ENCODE measurements around the gene SH3BP4.

SH3BP4 gene

DNA sequence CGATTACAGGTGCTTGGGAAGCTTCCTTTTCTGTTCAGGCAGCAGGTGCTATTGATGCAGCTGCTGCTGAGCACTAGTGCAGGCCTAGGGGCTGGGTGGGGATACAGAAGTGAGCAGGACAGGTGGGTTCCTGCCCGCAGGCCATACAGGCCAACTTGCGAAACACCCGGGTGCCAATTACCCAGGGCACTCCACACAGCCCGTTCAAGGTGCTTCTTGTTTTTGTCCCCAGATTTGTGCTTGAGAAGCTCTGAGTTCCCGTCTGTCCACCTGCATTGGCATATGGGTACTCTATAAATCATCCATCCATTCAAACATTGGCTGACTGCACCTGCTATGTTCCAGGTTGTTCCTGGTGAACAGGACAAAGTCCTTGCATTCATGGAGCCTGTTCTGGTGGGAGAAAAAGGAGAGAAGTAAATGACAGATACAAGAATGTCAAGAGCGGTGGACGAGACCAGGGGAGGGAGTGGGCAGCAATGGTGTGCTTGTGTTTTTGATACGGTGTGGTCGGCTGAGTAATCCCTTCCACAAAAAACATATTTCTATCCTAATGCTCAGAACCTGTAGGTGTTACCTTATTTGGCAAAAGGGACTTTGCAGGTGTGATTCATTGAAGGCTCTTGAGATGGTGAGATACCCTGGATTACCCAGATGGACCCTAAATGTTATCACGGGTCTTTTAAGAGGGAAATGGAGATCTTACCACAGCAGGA, 31.4 kb downstream of the SH3BP4 start:
- no peak for DNase-seq

DNA sequence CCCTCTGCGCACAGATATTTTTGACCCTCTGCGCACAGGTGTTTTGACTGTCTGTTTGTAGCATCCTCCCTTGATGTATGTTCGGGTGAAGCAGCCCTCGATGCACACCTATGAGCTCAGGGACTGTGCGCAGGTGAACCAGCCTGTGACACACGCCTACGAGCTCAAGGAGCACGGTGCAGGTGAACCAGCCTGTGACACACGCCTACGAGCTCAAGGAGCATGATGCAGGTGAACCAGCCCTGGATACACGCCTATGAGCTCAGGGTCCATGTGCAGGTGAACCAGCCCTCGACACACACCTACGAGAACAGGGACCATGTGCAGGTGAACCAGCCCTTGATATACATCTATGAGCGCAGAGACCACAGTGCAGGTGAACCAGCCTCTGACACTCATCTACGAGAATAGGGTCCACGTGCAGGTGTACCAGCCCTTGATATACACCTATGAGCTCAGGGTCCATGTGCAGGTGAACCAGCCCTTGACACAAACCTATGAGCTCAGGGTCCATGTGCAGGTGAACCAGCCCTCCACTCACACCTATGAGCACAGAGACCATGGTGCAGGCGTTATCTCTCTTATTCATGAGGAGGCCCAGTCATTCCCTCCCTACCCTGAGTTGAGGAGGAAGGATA, 33.9 kb downstream of the SH3BP4 start:
- no peak for DNase-seq

DNA sequence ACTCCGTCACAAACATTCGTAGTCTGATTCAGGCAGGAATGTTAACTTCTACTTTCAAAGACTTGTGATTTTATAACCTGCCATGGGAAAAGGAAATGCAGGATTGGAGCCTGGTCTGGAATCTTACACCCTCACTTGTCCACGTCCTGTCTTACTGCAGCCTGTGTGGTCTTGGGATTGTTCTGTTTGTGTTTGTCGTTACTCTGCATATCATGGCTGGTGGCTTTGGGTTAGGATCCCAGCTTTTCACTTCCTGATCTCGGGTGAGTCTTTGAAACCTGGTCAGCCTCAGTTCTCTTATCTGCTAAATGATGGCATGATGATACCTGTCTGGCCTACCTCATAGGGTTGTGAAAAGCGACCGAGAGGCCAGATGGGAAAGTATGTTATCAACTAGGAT, 34.6 kb downstream of the SH3BP4 start:
- DNase-seq = no peak

DNA sequence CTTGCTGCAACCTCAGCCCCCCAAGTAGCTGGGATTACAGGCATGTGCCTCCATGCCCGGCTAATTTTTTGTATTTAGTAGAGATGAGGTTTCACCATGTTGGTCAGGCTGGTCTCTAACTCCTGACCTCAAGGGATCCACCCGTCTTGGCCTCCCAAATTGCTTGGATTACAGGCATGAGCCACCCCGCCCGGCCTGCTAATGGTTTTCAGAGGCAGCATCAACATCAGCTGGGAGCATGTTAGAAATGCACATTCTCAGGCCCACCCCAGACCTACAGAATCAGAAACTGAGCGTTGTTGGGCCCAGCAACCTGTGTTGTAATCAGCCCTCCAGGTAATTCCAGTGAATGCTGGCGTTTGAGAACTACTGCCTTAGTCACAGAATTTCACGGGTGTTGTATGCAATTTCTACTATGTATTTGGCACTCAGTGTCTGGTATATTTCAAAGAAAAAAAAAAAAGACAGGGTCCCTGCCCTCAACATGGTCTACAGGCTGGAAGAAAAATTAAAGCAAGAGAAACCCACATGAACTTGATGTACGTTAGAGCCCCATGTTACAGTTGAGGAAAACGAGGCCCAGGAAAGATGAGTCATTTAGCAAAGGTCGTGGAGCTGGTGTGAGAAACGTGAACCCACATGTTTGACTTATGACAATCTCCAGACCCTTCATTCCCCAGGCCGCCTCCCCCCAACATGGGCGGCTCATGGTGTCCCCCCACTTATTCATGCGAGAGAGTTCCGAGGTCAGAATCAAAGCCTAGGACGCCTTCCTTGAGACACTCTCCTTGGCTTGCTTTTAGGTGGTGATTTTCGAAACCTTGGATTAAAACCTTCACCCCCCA, 35.3 kb downstream of the SH3BP4 start:
- DNase-seq = no peak

DNA sequence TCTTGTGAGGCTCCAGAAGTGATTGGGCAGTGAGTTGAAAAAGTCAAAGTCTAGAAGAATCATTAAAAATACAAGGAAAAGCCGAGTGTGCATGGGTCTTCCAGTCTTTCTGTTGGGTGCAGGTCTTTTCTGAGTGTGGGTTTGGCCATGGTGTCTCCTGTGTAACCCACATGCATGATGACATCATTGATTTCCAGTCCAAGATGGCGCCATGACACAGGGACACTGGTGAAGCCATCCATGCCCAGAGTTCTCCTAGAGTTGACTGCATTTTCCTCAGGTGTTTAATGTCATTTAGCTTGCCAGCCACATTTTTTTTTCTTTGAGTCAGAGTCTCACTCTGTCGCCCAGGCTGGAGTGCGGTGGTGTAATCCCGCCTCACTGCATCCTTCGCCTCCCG, 35.9 kb downstream of the SH3BP4 start:
- DNase-seq = no peak

DNA sequence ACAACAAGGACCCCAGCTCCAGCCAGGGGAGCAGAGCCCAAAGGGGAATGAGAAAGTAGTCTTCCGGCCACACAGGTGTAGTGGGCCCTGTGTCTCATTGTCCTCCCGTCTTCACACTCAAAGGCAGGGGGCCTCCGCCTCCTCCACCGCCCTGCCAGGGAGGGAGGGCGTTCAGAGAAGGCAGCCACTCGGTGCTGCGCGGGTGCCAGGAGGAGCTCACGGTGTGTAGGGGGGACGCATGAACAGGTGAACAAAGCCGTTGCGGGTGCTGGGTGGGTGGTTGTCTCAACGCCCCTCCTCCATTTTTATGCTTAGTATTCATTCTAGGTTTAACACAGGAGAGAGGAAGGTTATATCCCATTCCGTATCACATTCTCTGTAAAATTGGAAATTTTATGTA, 36.7 kb downstream of the SH3BP4 start:
- DNase-seq = no peak

DNA sequence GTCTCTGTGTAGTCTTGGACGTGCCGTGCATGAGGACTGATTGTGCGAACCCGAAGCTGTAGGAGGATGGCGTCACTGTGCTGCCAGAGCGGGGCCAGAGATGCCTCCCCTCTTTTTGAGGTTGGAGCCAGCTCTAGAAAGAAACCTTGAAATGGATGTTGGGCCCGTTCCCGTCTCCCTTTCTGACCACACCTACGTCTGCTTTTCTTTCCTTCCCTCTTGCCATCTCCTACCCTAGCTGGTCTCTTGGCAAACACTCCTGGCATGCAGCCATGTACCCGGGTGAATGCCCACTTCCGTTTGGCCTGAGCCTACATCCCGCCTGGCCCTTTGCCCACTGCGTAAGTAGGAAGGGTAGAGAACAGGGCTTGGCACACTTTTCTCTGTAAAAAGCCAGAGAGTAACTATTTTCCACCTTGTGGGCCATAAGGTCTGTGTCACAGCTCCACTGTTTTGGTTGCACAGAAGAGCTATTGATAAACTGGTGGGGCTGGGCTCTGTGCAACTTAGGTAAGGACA, 37.4 kb downstream of the SH3BP4 start:
- DNase-seq = no peak

DNA sequence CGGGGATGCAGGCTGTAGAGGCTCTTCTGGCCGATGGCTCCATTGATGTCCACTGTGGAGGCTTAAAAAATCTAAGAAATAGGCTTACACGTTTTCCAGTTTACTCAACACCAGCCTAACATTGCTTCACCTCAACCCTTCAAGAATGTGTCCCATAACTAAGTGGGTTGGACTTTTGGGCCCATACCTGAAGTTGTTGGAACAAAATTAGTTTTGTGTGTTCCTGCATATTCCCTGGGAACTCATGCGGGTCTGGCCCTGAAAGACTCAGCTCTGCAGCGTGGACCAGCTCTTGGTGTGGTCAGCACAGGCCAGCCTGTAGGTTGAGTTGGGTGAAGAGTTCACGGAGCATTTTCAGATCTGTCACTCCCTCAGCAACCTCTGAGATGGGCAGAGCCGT, 38.5 kb downstream of the SH3BP4 start:
- no peak for DNase-seq

DNA sequence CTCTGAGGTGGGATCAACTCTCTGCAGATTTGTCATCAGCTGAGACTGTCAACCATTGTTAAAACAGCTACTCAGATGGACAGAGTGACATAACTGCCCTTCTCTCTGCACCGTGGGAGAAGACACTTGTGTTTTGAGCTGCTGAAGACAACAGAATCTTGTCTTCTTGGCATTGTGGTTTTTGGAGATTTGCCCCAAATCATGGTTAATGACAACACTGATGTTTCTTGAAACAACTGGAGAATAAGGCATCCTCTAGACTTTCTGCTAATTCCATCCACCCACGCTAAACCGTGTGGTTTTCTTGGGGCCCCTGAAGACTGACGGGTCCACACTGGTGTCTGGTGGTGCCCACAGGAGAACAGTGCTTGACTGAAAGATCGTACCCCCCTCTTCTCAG, 39.5 kb downstream of the SH3BP4 start:
- DNase-seq = no peak

DNA sequence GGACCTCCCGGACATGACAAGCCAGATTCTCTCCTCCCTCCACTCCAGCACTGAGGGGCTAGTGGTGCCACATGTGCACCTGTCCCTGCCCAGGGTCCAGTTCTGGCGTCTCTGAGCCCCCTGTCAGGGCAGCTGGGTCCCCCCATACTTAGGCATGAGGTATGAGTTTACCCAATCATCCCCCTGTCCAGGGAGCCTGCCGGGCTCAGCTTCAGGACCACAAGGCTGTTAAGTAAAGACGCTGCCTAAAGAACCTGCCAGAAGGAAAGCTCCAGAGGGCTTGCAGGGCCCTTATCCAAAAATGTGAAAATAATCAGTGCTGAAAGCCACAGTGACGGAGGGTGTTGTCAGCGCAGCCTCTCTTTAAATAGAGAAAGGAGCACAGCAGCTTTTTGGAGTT, 40.0 kb downstream of the SH3BP4 start:
- DNase-seq = no peak

DNA sequence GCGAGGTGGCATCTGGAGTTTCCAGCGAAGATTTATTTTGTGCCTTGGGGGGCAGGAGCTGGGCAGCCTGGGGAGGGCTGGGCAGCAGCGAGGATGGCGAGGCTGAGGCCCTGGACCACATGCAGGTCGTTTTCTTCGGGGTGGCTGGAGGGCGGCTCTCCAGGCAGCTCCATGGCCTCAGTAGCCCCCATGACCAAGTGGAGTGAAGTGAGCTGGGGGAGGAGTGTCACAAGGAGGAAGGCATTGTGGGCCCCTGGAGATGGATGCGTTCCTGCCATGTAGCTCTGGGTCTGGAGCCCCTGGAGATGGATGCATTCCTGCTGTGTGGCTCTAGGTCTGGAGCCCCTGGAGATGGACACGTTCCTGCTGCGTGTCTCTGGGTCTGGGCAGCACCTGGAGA, 40.4 kb downstream of the SH3BP4 start:
- no peak for DNase-seq

DNA sequence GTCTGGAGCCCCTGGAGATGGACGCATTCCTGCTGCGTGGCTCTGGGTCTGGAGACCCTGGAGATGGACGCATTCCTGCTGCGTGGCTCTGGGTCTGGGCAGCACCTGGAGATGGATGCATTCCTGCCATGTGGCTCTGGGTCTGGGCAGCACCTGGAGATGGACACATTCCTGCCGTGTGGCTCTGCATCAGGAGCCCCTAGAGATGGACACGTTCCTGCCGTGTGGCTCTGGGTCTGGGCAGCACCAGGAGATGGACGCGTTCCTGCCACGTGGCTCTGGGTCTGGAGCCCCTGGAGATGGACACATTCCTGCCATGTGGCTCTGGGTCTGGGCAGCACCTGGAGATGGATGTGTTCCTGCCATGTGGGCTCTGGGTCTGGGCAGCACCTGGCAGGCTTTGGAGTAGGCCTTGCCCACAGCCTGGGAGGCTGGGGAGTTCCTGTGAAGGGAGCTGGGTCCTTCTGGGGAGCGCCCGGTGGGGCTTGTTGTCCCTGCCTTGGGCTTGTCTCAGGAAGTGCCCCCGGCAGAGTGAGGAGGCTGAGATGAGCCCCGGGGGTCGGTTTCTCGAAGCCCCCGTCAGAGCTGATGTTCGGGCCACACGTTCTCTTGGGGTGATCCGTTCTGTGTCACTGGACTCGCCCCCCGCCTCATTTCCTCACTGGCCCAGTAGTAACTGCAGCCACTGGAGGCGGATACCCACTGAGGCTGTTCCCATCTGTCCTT, 41.0 kb downstream of the SH3BP4 start:
- no peak for DNase-seq

DNA sequence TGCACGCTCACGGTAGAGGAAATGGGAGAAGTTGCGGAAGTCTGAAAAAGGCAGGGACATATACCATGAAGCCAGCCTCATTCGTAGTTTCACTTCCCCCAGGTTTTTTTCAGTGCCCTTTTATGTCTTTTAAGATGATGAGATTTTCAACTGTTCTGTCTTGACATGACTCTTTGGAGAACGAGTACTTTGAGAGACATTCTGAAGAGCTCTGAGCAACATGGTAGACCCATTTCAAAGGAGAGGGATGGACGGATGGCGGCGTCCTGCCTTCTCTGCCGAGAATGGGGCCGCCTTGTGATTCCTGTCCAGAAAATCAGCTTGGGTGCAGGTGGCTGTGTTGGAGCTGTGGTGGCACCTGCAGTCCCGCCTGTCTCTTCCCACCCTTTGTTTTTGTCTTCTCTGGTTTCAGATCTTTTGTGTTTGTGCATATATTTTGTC, 41.7 kb downstream of the SH3BP4 start:
- DNase-seq = no peak

DNA sequence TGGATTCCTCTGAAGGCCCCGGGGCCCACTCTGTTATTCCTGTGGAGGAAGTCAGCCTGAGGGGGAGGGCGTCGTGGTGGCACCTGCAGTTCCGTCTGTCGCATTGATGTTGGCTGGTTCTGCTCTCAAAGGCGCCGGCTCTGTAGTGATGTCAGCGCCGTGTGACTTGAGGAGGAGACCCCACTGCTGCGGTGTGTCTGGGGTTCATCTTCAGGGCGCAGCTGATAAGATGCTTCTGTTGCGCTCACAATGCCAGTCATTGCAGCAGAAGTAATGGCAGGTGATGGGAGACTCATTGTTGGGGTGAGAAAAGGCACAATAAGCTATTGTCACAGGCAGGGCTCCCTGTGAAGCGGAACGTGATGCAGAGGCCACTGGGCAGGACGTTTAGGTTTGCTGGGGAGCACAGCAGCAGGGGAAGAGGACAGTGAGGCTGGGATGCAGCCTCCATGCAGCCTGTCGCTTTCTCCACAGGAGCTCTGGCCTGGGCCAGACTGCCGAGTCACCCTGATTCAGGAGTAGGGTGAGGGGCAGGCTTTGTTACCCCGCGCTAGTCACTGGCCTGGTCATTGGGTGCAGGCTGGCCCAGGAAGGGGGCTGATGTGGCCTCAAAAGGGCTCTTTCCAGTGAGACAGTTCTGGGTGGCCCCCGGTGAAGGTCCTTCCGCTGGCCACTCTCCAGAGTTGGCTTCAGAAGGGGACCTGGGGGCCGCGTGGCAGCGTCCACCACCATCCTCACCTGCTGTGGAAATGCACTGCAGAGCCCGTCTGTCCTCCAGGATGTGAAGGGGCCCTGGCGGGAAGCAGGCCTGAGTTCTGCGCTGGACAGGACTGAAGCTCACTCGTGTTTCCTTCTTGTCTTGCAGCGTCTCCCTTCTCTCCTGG, 42.9 kb downstream of the SH3BP4 start:
- DNase-seq = no peak

DNA sequence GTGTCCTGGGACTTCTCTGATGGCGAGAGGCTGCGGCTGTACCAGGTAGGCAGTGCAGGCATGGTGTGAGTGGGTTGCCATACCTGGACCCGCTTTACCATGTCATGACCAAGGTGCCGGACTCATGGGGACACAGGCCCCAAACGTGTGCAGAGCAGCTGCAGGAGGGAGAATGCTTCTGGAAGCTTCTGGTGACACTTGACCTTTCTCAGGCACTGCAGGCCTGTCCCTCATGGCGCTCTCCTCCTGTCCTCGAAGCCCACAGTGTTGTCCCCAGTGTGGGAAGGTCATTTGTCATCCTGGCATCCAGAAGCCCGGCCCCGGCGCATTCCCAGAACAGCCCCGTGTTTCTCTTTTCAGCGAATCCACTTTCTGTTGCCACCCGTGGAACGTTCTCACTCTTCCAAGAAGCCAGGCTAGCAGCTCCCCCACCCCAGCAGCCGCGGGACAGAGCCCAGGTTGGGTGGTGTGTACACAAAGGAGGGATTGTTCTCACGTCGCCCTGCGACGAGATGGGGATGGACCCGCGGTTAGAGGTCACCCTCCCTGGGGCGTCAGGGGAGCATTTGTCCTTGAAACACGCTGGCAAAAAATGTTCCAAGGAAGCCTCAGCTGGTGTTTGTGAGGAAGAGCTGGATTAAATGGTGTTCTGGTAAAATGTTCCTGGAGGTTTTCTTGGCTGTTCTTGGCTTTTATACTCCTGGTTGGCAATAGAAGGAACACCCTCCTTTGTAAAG, 43.7 kb downstream of the SH3BP4 start:
- DNase-seq = no peak

DNA sequence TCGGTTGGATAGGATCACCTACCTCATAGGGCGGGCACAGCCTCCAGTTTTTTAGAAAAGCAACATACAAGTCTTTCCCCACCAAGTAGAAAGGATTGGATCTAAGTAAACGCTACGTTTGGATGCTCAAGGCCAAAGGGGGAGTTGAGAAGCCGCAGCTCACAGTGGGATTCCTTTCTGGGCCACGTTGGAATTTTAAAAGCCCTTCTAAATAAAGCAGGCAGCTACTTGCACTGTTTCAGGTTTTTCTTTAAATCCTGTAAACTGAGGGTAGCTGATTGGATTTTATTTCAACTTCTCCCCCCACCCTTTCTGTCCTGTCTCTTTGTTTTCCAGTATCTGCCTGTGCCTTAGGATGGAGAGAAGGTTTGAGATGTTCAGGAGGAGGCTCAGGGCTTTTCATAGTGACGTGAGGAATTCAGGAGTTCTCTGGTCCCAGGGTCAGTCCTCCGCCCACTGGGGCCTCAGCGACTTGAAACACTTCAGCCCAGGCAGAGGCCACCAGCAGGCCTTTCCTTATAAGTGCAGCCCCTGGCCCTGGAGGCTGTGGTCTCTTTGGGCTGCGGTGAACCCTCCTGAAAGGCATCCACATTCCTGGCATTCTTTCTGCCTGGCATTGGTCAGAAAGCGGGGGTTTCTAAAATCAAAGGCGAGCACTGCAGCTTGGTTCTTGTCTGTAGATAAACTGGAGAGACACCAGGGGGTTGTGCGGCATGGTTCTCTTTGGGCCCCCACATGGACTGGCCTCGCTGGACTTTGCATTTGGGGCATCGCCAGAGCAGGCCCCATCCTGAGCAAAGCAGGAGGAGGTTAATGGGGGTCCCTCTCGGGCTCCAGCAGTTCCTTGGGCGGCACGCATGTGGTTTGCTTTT, 44.5 kb downstream of the SH3BP4 start:
- no peak for DNase-seq

DNA sequence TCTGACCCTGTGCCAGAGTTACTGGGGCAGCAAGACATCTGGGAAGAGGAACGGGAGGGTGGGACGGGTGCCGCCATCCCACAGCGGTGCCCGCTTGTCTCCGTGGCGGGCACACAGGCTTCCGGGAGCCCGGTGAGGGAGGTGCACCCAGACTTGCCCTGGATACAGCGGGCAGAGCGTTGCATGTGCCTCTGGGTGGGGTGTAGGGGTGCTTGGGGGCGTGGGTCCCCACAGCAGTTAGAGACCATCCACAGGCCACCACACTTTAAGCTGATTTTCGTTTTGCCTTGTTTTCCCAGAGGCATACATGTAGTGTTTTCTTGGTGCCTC, 45.1 kb downstream of the SH3BP4 start:
- no peak for DNase-seq

DNA sequence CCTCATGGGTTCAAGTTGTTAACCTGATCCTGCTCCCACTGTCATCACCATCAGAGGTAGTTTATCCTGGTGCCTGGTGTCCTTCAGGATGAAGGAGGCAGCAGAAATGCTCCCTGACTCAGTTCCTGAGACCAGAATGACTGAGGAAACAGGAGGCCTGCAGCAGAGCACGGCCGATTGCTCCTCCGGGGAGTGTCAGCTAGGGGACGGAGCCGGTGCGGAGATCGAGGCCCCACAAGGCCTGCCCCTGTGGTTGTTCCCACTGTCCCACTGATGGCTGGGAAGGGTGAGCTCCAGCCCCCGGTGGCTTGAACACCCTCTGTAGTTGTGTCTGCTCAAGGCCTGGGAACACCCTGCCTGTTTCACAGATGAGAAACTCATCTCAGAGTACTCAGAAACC, 45.6 kb downstream of the SH3BP4 start:
- no peak for DNase-seq

DNA sequence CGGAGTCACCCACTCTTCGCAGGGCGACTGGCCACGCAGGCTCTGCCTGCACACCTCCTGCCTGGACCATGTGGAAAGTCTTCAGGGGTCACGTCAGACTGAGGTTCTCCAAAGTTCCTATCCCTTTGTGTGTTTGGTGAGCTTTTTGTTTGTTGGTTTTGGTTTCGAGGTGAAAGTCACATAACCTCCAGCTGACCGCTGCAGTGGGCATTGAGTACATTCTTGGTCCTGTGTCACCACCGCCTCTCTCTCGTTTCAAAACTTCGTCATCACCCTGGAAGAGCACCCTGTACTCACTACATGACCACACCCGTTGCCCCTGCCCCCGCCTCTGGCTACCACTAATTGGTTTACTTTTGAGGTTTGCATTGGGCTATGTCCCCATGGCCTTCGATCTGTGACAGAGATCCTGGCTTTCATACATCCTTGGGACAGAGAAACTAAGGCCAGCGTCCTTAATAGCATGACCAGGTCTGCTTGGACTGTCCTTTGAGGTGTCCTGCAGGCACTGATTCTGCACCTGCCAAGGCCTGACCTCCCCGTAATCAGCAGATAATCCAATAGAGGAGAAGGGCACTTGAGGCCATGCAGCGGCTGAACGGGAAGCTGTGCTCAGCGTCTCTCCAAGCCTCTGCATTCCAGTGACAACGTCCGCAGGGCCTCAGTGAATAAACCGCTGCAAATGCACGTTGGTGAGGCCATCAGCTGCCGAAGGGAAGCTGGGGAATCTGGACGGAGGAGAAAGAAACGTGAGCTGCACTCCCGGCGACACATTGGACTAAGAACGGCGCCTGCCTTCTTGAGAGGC, 46.8 kb downstream of the SH3BP4 start:
- no peak for DNase-seq

Measured in stimulated activated CD4-positive, alpha-beta T cell treated with anti-CD3 and anti-CD28 coated beads, Interleukin-2, amount 100 ng/mL, for 24 hours (primary cell).